ENCODE measurements around the gene AZIN2. TPM values are rescaled to one million over a fixed set of nuclear protein-coding genes. Genes with fewer than 3 reads are reported as not detected.

The AZIN2 gene
- total RNA-seq, 4 donors from 2014 or later = 1.5 to 3.5 (median 1.7) TPM; not detected in 1

- no peak for TF ChIP-seq CTCF (IDR thresholded peaks at IDR 0.05; ENCODE audit: low read depth)
Observed at GRCh38 chr1:33119532-33120217, 38.7 kb downstream of the AZIN2 start.

- TF ChIP-seq CTCF (IDR thresholded peaks at IDR 0.05; ENCODE audit: low read depth) = no peak
Observed at GRCh38 chr1:33120436-33121231, 39.7 kb downstream of the AZIN2 start.

GRCh38 chr1:33121728-33122127 is 40.8 kb downstream of the AZIN2 start:
- TF ChIP-seq CTCF (IDR thresholded peaks at IDR 0.05; ENCODE audit: low read depth) = no peak

- TF ChIP-seq CTCF (IDR thresholded peaks at IDR 0.05; ENCODE audit: low read depth) = no peak
Observed at GRCh38 chr1:33122483-33123178, 41.7 kb downstream of the AZIN2 start.

- no peak for TF ChIP-seq CTCF (IDR thresholded peaks at IDR 0.05; ENCODE audit: low read depth)
Observed at GRCh38 chr1:33123266-33123665, 42.3 kb downstream of the AZIN2 start.

- no peak for TF ChIP-seq CTCF (IDR thresholded peaks at IDR 0.05; ENCODE audit: low read depth)
Observed at GRCh38 chr1:33126411-33127000, 45.6 kb downstream of the AZIN2 start.

Measured in subcutaneous adipose tissue (tissue), 4 donors.